Stimulated activated memory B cell treated with anti-CD40 and anti-IgM and Interleukin-4, amounts not matched to agents 10 μg/mL and 1 μg/mL and 100 μg/mL, for 72 hours (primary cell): ENCODE results near the gene TUBB8.

Experiments
- ATAC-seq: fragments of 150-1000 bp; cut with Tn5 transposase; 2 replicates; pipeline ENCODE4 v1.10.0; 2021
- H3K27ac Mint-ChIP-seq: one replicate; pipeline ENCODE4 v1.8.0; 2022; ENCODE audit warnings: mild to moderate bottlenecking, mixed read lengths
- H3K27me3 Mint-ChIP-seq: one replicate; pipeline ENCODE4 v1.8.0; 2022; ENCODE audit warnings: mixed read lengths
- H3K36me3 Mint-ChIP-seq: one replicate; pipeline ENCODE4 v1.8.0; 2022; ENCODE audit warnings: mixed read lengths
- H3K4me1 Mint-ChIP-seq: one replicate; pipeline ENCODE4 v1.8.0; 2022; ENCODE audit warnings: mixed read lengths
- H3K4me3 Mint-ChIP-seq: one replicate; pipeline ENCODE4 v1.8.0; 2022; ENCODE audit warnings: mild to moderate bottlenecking, moderate library complexity, mixed read lengths
- H3K9me3 Mint-ChIP-seq: one replicate; pipeline ENCODE4 v1.8.0; 2022; ENCODE audit warnings: mixed read lengths

Gene TUBB8

DNA sequence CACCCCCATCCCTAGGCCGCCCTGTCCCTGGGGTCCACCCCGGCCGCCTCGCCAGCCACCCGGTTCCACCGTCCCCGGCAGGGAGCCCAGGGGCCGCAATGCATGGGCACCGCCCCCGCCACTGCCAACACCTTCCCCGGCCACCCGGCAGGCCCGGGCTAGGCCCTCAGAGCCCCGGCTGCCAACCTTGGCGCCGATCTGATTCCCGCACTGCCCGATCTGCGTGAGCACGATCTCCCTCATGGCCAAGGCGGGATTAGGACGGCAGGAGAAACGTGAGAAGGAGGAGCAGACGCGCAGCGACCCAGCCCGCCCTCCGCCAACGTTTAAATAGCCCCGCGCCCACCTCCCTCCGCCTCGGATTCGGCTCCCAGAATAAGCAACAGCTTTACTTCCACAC is at the start of gene TUBB8:
Gene TUBB8, minus strand, starts transcription at position 301 of the 400 bp plus-strand sequence. Its CDS starts 58 bp downstream, at position 243.
- no peaks in the 10 kb centered on the region for H3K9me3 Mint-ChIP-seq
- no peak for ATAC-seq
- H3K36me3 Mint-ChIP-seq = no peaks in the 10 kb centered on the region
- H3K27ac Mint-ChIP-seq = no peak within 1 kb of the TSS
- no peaks in the 10 kb centered on the region for H3K4me1 Mint-ChIP-seq
- H3K27me3 Mint-ChIP-seq = no peaks in the 10 kb centered on the region
- H3K4me3 Mint-ChIP-seq = no peak within 1 kb of the TSS

DNA sequence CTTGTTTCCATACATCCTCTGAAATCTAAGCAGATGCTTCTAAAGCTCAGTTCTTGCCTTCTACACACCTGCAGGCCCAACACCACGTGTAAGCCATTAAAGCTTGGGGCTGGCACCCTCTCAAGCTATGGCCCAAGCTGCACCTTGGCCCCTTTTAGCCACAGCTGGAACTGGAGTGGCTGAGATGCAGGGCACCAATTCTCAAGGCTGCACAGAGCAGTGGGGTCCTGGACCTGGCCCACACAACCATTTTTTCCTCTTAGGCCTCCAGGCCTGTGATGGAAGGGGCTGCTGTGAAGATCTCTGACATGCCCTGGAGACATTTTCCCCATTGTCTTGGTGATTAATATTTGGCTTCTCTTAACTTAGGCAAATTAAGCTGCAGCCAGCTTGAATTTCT is 47.4 kb upstream of the TUBB8 start:
- H3K27ac Mint-ChIP-seq = no peak overlapping the region
- no peaks in the 10 kb centered on the region for H3K4me1 Mint-ChIP-seq
- peaks cover 17% of the 10 kb centered on the region for H3K9me3 Mint-ChIP-seq
- no peak for ATAC-seq
- no peaks in the 10 kb centered on the region for H3K27me3 Mint-ChIP-seq
- H3K36me3 Mint-ChIP-seq = no peaks in the 10 kb centered on the region
- H3K4me3 Mint-ChIP-seq = no peak overlapping the region

DNA sequence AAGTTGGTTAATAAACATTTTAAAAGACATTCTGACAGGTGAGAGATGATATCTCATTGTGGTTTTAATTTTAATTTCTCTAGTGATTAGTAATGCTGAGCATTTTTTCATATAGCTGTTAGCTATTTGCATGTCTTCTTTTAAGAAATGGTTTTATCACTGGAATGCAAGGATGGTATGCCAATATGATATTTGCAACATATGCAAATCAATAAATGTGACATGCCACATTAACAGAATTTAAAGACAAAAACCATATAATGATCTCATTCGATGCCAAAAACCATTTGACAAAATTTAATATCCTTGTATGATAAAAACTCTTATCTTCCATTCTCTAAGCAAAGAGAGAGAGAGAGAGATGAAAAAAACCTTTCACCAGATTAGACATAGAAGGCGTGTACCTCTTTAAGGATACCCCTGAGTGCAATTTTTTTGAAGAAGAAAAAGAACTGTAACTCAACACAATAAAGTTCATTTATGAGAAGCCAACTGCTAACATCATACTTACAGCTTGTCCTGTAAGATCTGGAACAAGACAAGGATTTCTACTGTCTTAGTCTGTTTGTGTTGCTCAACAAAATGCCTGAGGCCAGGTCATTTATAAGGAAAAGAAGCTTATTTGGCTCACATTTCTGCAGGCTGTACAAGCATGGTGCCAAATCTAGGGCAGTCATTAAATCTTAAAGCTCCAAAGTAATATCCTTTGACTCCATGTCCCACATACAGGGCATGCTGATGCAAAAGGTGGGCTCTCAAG is 46.4 kb upstream of the TUBB8 start:
- Mint-ChIP-seq H3K9me3 (peaks cover 17% of the 10 kb centered on the region), H3K4me1 (no peaks in the 10 kb centered on the region), H3K4me3 (no peak overlapping the region), H3K36me3 (no peaks in the 10 kb centered on the region), H3K27me3 (no peaks in the 10 kb centered on the region), H3K27ac (no peak overlapping the region)
- ATAC-seq = no peak

DNA sequence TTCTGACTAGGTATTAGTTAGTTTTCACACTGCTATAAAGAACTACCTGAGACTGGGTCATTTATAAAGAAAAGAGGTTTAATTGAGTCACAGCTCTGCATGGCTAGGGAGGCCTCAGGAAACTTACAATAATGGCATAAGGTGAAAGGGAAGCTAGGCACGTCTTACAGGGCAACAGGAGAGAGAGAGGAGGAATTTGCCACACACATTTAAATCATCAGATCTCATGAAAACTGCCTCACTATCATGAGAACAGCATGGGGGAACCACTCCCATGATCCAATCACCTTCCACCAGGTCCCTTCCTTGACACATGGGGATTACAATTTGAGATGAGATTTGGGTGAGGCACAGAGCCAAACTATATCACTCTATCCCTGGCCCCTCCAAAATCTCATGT is 45.5 kb upstream of the TUBB8 start:
- ATAC-seq = no peak
- Mint-ChIP-seq H3K4me1 (no peaks in the 10 kb centered on the region), H3K27ac (no peak overlapping the region), H3K27me3 (no peaks in the 10 kb centered on the region), H3K36me3 (no peaks in the 10 kb centered on the region), H3K4me3 (no peak overlapping the region), H3K9me3 (peaks cover 17% of the 10 kb centered on the region)

DNA sequence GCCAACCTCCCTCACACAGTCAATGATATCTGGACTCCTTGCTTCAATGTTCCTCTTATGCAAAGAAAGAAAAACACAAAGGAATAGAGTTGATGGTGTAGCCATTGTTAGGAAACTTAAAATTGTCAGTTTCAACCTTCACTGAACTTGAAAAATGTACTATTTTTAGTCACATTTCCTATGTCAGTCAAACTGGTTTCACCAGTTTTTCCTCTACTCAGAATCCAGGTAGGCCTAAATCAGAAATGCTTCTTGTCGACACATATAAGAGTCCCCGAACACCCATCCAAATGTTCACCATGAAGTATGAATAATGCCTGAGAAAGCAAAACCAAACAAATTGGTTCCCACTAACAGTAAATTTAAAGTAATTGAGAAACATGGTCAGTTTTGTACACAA is 43.8 kb upstream of the TUBB8 start:
- no peak for ATAC-seq
- Mint-ChIP-seq H3K27me3 (peaks cover 5% of the 10 kb centered on the region), H3K4me3 (no peak overlapping the region), H3K4me1 (no peaks in the 10 kb centered on the region), H3K36me3 (no peaks in the 10 kb centered on the region), H3K27ac (no peak overlapping the region), H3K9me3 (peaks cover 17% of the 10 kb centered on the region)

DNA sequence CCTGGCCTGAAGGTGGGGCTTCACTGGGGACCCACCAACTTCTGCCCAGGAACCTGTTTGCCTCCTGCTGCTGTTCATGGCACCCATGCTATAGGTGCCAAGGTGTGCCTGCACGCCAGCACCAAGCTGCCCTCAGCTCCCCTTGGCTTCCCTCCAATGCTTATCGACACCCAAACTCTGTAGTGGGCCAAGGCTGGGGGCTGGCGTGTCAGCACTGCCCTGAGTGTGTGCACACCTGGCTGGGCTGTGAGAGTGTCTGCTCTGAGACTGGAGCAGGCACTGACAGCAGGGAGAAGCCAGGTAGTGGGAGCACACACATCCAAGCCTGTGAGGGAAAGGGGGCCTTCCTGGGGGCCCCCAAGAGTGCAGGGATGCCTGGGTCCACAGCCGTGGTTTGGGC is 43.1 kb upstream of the TUBB8 start:
- ATAC-seq = no peak
- no peaks in the 10 kb centered on the region for H3K4me1 Mint-ChIP-seq
- H3K4me3 Mint-ChIP-seq = no peak overlapping the region
- H3K9me3 Mint-ChIP-seq = peaks cover 14% of the 10 kb centered on the region
- H3K36me3 Mint-ChIP-seq = no peaks in the 10 kb centered on the region
- H3K27ac Mint-ChIP-seq = no peak overlapping the region
- peaks cover 12% of the 10 kb centered on the region for H3K27me3 Mint-ChIP-seq

DNA sequence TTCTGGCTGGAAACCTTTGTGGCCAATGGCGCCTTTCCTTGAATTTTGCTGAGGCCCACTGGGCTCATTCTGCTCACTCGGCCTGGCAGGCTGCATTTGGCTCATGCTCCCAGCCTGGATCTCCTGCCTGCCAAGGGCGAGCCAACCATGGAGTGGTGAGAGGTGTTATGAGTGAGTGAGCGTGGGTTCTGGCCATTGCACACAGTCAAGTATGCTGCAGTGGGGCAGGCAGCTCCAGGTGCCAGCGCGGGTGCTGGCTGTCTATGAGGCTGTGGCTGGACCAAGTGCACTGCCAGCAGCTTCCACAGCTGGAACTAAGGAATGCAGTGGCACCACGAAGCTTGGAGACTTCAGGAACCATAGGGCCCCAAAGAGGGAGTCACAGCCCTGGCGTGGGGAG is 42.2 kb upstream of the TUBB8 start:
- no peak for ATAC-seq
- H3K27ac Mint-ChIP-seq = no peak overlapping the region
- peaks cover 19% of the 10 kb centered on the region for H3K27me3 Mint-ChIP-seq
- no peaks in the 10 kb centered on the region for H3K4me1 Mint-ChIP-seq
- no peaks in the 10 kb centered on the region for H3K36me3 Mint-ChIP-seq
- no peak overlapping the region for H3K4me3 Mint-ChIP-seq
- peaks cover 10% of the 10 kb centered on the region for H3K9me3 Mint-ChIP-seq

DNA sequence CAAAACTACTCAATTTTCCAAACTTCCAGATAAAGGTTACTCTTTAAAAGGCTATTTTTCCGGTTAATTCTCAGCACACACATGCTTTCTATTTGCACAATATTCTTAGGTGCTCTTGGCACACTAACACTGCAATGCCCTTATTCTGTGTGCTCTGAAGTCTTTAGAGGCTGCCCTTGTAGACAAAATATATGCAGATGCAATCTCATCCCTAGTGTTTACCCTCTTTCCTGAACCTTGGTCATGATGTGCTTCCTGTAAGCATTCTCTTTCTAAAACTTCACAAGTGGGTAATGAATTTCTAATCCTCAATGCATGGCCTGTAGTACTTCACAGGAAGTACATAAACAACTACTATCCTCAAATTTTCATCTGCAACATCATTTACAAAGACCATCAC is 41.1 kb upstream of the TUBB8 start:
- Mint-ChIP-seq H3K27me3 (peaks cover 30% of the 10 kb centered on the region), H3K9me3 (peaks cover 7% of the 10 kb centered on the region), H3K4me3 (no peak overlapping the region), H3K27ac (no peak overlapping the region), H3K36me3 (no peaks in the 10 kb centered on the region), H3K4me1 (no peaks in the 10 kb centered on the region)
- ATAC-seq = no peak

DNA sequence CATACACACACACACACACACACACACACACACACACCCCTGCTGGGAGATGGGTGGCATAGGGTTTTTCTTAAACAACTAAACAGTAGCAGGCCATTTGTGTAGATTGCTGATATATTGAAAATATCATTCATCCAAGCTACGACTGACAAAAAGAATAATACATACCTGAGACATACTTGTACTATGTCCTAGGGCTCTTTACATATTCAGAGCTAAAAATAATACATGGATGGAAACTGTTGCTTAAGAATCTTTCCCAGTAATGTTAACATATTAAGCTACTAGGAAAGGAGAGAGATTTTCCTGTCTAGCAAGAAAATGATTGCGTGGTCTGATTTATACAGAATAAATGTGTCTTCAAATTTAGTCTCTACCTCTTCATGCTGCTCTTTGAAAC is 40.2 kb upstream of the TUBB8 start:
- Mint-ChIP-seq H3K9me3 (no peaks in the 10 kb centered on the region), H3K36me3 (no peaks in the 10 kb centered on the region), H3K27ac (no peak overlapping the region), H3K4me1 (no peaks in the 10 kb centered on the region), H3K4me3 (no peak overlapping the region), H3K27me3 (peaks cover 39% of the 10 kb centered on the region)
- ATAC-seq = no peak

DNA sequence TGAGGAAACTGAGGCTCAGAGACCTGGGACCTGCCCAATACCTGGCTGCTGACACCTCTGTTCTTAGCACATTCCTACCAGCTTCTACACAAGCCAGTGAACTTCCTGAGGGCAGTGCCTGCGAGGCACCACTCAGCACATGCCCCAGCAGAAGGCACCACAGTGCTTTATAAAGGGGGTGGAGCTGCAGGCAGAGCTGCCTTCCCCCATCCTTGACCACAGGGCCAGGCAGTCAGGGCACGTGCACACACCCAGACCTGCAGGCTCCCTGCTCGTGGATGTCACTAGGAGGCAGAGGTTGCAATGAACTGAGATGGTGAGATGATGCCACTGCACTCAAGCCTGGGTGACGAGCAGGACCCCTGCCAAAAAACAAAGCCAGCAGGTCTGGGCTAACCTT is 39.2 kb upstream of the TUBB8 start:
- no peak overlapping the region for H3K27ac Mint-ChIP-seq
- no peak for ATAC-seq
- no peak overlapping the region for H3K4me3 Mint-ChIP-seq
- H3K27me3 Mint-ChIP-seq = peaks cover 49% of the 10 kb centered on the region
- no peaks in the 10 kb centered on the region for H3K9me3 Mint-ChIP-seq
- no peaks in the 10 kb centered on the region for H3K36me3 Mint-ChIP-seq
- no peaks in the 10 kb centered on the region for H3K4me1 Mint-ChIP-seq

DNA sequence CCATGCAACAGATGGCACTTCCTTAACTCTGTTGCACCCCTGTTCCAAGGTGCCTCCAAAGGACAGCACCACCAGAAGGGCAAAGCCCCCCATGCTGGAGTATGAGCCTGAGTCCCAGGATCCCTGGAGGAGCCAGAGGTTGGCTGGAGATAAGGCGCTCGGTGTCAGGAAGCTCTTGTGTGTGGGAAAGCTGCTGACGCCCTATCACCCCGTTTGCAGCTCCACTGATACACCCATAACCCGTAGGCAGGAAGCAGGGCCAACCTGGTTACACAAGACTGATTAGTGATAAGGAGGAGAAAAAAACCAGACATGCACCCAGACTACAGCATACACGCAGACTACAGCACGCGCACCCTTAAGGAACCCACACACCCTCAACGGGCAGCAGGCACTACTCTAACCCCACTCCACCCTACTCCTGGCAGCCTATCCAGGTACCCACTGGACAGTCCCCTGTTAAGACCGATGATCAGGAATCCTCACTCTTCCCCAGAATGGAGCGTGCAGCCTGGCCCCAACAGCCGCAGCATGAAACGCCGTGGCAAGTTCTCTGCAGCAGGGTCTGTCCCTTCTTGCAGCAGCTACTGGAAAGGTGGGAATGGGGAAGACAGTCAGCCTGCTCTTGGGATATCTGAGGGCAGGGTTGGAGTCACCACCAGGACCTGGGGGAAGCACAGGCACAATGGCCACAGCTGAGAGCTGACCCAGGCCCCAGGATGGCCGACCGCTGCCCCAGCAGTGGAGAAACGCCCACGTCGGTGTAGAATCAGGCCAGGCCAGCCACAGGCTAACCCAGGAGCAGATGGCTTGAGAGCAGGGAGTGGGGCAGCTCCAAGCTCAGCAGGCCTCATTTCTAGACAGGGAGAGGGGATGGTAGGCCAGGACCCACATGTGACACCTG is 38.3 kb upstream of the TUBB8 start:
- no peak overlapping the region for H3K27ac Mint-ChIP-seq

DNA sequence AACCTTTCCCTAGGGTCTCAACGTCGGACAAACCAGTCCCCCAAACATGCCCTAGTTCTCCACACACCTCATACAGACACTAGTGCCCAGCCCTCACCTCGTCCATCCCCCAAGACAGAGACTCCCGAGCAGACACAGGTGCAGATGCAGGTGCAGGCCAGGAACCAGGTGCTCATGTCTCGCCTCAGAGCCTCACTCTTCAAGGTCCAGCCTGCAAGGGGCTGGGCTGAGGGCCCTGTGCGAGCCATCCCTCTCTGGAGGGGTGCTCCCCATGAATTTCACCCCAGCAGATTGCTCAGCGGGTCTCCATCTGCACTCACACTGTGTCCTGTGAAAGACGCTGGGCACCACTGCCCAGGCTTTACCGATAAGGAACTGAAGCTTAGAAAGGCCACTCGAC is 36.9 kb upstream of the TUBB8 start:
- peaks cover 72% of the 10 kb centered on the region for H3K27me3 Mint-ChIP-seq
- ATAC-seq = no peak
- H3K36me3 Mint-ChIP-seq = no peaks in the 10 kb centered on the region
- H3K4me3 Mint-ChIP-seq = no peak overlapping the region
- no peaks in the 10 kb centered on the region for H3K4me1 Mint-ChIP-seq
- H3K9me3 Mint-ChIP-seq = no peaks in the 10 kb centered on the region
- no peak overlapping the region for H3K27ac Mint-ChIP-seq

More for the DNA sequence above, 38.3 kb upstream of the TUBB8 start:
- ATAC-seq = no peak
- peaks cover 58% of the 10 kb centered on the region for H3K27me3 Mint-ChIP-seq
- no peaks in the 10 kb centered on the region for H3K36me3 Mint-ChIP-seq
- H3K4me1 Mint-ChIP-seq = no peaks in the 10 kb centered on the region
- no peak overlapping the region for H3K4me3 Mint-ChIP-seq
- H3K9me3 Mint-ChIP-seq = no peaks in the 10 kb centered on the region

DNA sequence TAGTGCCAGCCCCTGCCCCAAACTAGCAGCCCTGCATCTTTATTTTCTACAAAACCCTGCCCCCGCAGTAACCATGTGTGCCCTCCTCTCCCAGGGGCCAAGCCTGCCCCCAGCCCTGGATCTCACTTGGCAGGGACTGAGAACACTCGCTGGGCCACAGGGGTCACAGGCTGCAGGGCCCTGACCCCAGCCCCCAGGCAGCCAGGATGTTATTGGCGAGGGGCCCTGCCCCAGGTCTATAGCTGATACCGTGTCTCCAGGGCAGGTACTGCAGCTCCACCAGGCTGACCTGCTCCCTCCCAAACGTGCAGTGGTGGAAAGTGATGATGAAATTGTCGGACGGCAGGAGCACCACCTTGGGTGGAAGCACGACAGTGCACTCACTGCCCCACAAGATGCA is 35.9 kb upstream of the TUBB8 start:
- Mint-ChIP-seq H3K27me3 (peaks cover 80% of the 10 kb centered on the region), H3K27ac (no peak overlapping the region), H3K4me1 (no peaks in the 10 kb centered on the region), H3K36me3 (no peaks in the 10 kb centered on the region), H3K4me3 (no peak overlapping the region), H3K9me3 (no peaks in the 10 kb centered on the region)
- no peak for ATAC-seq

DNA sequence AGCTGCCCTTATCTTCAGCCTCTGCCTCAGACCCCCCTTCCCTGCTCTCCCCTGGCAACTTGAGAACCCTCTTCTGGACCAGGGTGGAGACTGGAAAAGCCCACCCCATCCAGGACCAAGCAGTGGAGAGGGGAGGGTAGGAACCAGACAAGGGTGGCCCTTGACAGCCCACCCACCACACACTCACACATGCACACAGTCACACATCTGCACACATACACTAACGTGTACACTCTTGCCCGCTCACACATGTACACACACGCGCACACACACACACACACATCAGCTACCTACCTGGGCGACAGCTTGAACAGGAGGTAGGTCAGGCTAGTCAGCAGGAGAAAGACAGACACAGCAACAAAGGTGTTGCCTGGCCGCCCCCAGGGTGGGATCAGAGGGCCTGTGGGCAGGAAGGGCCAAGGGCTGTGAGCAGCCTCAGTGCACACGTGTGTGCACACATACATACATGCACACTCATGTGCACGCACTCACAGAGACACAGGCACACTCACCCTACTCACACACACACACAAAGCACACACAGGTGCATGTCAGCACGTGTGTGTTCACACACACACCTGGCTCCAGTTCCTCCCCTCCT is 34.9 kb upstream of the TUBB8 start:
- ATAC-seq = no peak
- Mint-ChIP-seq H3K36me3 (no peaks in the 10 kb centered on the region), H3K4me3 (no peak overlapping the region), H3K27ac (no peak overlapping the region), H3K4me1 (no peaks in the 10 kb centered on the region), H3K27me3 (peaks cover 90% of the 10 kb centered on the region), H3K9me3 (no peaks in the 10 kb centered on the region)

DNA sequence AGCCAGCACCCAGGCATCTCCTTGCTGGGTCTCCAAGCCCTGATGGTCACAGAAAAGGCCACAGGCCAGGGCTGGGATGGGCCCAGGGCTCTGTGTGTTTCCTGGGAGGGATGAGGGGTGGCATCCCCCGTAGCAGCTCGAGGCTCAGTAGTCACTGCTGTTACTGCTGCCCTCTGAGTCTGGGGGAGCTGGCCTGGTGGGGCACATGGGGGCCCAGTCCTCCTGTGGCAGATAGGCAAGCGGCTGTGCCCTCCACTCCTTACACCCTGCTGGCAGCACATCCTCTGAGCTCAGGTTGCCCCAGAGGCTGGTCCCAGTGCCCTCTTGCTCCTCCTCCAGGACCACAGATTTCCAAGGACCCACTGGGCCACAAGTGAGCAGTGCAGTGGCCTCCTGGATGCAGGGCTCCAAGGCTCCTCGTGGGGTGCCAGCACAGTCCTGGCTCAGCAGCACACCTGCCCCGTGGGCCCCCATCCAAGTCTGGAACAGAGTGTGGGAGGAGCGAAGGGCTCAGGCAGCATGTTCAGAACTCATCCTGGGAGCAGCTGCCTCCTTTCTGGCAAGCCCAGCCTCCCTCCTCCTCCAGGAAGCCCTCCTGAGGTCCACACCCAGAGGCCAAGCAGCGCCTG is 31.5 kb upstream of the TUBB8 start:
- no peaks in the 10 kb centered on the region for H3K36me3 Mint-ChIP-seq
- no peak for ATAC-seq
- H3K27me3 Mint-ChIP-seq = peaks cover 75% of the 10 kb centered on the region
- no peak overlapping the region for H3K4me3 Mint-ChIP-seq
- no peaks in the 10 kb centered on the region for H3K9me3 Mint-ChIP-seq
- H3K4me1 Mint-ChIP-seq = no peaks in the 10 kb centered on the region
- no peak overlapping the region for H3K27ac Mint-ChIP-seq
